Hepatocyte (in vitro differentiated cells): Measurements from ENCODE around the gene TERF2IP. TPM values are rescaled to one million over a fixed set of nuclear protein-coding genes. Genes with fewer than 3 reads are reported as not detected.

Experiments used
- DNase-seq: peaks from one replicate; pipeline ENCODE4 v3.0.0-alpha.2; 2016; ENCODE audit warnings: low spot score
- H2AFZ ChIP-seq: fragments of 200-600 bp; sonication (generic); 2 replicates; pipeline ENCODE4 v1.6.0; 2016; ENCODE audit warnings: antibody characterized with exemption, mild to moderate bottlenecking
- H3K27ac ChIP-seq: fragments of 200-600 bp; sonication (generic); 2 replicates; pipeline ENCODE4 v1.5.1; 2016; ENCODE audit warnings: mild to moderate bottlenecking
- H3K27me3 ChIP-seq: fragments of 200-600 bp; sonication (generic); 2 replicates; pipeline ENCODE4 v1.6.1; 2016
- H3K36me3 ChIP-seq: fragments of 200-600 bp; sonication (generic); replicated peaks from 2 replicates; pipeline ENCODE4 v1.5.1; 2016; ENCODE audit warnings: low read depth; ENCODE audit not compliant: insufficient read depth
- H3K4me1 ChIP-seq: fragments of 200-600 bp; sonication (generic); 2 replicates; pipeline ENCODE4 v1.5.1; 2016; ENCODE audit warnings: mild to moderate bottlenecking, moderate library complexity; ENCODE audit not compliant: insufficient read depth
- H3K4me2 ChIP-seq: fragments of 200-600 bp; sonication (generic); 2 replicates; pipeline ENCODE4 v1.6.0; 2016
- H3K4me3 ChIP-seq: fragments of 200-600 bp; sonication (generic); 2 replicates; pipeline ENCODE4 v1.5.1; 2016; ENCODE audit warnings: mild to moderate bottlenecking
- H3K79me2 ChIP-seq: fragments of 200-600 bp; sonication (generic); 2 replicates; pipeline ENCODE4 v1.6.0; 2017; ENCODE audit warnings: mild to moderate bottlenecking
- H3K9me2 ChIP-seq: fragments of 200-600 bp; sonication (generic); replicated peaks from 2 replicates; pipeline ENCODE4 v1.6.0; 2017; ENCODE audit warnings: mild to moderate bottlenecking; ENCODE audit not compliant: insufficient read depth
- H3K9me3 ChIP-seq: fragments of 200-600 bp; sonication (generic); 2 replicates; pipeline ENCODE4 v1.5.1; 2016; ENCODE audit warnings: low read depth, mild to moderate bottlenecking
- H4K20me1 ChIP-seq: fragments of 200-600 bp; sonication (generic); 2 replicates; pipeline ENCODE4 v1.6.0; 2016; ENCODE audit warnings: mild to moderate bottlenecking; ENCODE audit not compliant: insufficient read depth, poor library complexity, severe bottlenecking
- EZH2 ChIP-seq: fragments of 200-600 bp; sonication (generic); IDR thresholded peaks from 2 replicates; pipeline ENCODE4 v1.6.1; 2016; ENCODE audit warnings: antibody characterized with exemption, mild to moderate bottlenecking, borderline replicate concordance
- EZH2phosphoT487 ChIP-seq: fragments of 200-600 bp; sonication (generic); IDR thresholded peaks from one replicate; pipeline ENCODE4 v1.6.1; 2018; ENCODE audit warnings: antibody characterized with exemption, mild to moderate bottlenecking, low read depth, moderate library complexity; ENCODE audit not compliant: unreplicated experiment, severe bottlenecking
- WGBS: methylation state at CpG from one replicate; pipeline ENCODE4 v1.1.6; 2016; ENCODE audit warnings: low lambda C conversion rate; ENCODE audit errors: missing lambda C conversion rate; 5-methylcytosine and 5-hydroxymethylcytosine counted together
- polyA plus RNA-seq: library from polyadenylated mRNA; unstranded; fragments of >200 nt; fragmentation: Nextera tagmentation; extraction: Ambion mirVana; gene quantifications from 2 replicates; pipeline ENCODE4 v1.2.1, GENCODE V29; 2016
- total RNA-seq: library from RNA; depleted of rRNA; stranded (reverse); fragments of >200 nt; gene quantifications from 2 replicates; pipeline ENCODE4 v1.2.3, GENCODE V29; 2014
- TF ChIP-seq, protein P1 (sequence below): fragments of 200-600 bp; sonication (generic); IDR thresholded peaks from 2 replicates; pipeline ENCODE4 v1.5.1; 2016; ENCODE audit warnings: antibody characterized with exemption, mild to moderate bottlenecking; ENCODE audit not compliant: poor library complexity

The TERF2IP gene
- total and polyA plus RNA-seq, 2 experiments from 2014 or later, result 50.2 to 78.5 TPM

DNA sequence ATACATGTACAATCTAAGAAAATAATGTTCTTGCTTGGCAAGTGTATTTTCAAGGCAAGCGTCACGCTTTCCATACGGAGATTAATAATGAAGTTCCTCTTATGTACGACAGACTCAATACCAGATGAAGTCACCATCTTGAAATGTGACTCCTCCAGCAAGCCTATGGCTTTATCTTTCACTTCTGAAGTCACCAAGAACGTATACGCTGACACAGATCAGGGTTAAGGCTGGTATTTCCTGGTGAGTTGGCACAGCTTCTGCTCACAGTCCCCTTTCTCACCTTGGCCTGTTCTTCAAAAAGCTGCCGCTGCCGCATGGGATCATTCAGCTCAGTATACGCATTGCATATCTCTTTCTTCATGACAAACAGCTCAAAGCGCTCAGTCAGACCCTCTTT is 18.4 kb upstream of the TERF2IP start:
- no peak for DNase-seq
- TF ChIP-seq EZH2phosphoT487 (no peak), EZH2 (no peak)
- TF ChIP-seq, protein P1, sequence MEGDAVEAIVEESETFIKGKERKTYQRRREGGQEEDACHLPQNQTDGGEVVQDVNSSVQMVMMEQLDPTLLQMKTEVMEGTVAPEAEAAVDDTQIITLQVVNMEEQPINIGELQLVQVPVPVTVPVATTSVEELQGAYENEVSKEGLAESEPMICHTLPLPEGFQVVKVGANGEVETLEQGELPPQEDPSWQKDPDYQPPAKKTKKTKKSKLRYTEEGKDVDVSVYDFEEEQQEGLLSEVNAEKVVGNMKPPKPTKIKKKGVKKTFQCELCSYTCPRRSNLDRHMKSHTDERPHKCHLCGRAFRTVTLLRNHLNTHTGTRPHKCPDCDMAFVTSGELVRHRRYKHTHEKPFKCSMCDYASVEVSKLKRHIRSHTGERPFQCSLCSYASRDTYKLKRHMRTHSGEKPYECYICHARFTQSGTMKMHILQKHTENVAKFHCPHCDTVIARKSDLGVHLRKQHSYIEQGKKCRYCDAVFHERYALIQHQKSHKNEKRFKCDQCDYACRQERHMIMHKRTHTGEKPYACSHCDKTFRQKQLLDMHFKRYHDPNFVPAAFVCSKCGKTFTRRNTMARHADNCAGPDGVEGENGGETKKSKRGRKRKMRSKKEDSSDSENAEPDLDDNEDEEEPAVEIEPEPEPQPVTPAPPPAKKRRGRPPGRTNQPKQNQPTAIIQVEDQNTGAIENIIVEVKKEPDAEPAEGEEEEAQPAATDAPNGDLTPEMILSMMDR, result no peak
- Histone ChIP-seq H3K36me3 (no peaks in the 10 kb centered on the region), H3K27me3 (no peaks in the 10 kb centered on the region), H2AFZ (no peak overlapping the region), H4K20me1 (no peaks in the 10 kb centered on the region), H3K27ac (no peak overlapping the region), H3K4me1 (peaks cover 17% of the 10 kb centered on the region), H3K9me2 (no peaks in the 10 kb centered on the region), H3K4me3 (no peak overlapping the region), H3K4me2 (no peak overlapping the region), H3K9me3 (no peaks in the 10 kb centered on the region), H3K79me2 (no peaks in the 10 kb centered on the region)
- WGBS, result 96% methylated on average over 10 of the region's 10 CpGs

DNA sequence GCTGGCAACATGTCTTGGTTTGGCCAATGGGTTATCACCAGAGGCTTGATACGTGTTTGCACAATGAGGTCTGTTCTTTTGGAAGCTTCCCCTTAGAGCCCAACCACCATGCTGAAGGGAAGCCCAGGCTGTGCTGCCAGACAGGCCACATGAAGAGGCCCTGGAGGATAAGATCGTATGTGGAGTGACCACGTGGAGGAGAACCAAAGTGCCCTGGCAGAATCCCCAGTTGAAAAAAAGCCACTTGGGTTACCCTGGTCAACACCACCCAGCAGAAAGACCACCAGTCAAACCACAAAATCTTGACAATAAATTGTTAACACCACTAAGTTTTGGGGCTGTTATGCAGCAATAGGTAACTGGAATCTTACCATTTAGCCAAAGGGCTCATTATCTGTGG is 17.5 kb upstream of the TERF2IP start:
- no peaks in the 10 kb centered on the region for H3K27me3 ChIP-seq
- H3K79me2 ChIP-seq, result no peaks in the 10 kb centered on the region
- H3K4me1 ChIP-seq, result peaks cover 17% of the 10 kb centered on the region
- H3K4me3 ChIP-seq, result no peak overlapping the region
- no peak overlapping the region for H2AFZ ChIP-seq
- H3K9me2 ChIP-seq, result no peaks in the 10 kb centered on the region
- TF ChIP-seq EZH2 (no peak), EZH2phosphoT487 (no peak)
- TF ChIP-seq, protein P1, result no peak
- no peak for DNase-seq
- no peaks in the 10 kb centered on the region for H3K9me3 ChIP-seq
- WGBS, result 100% methylated on average over 3 of the region's 3 CpGs
- H3K27ac ChIP-seq, result no peak overlapping the region
- H3K4me2 ChIP-seq, result no peak overlapping the region
- H3K36me3 ChIP-seq, result no peaks in the 10 kb centered on the region
- no peaks in the 10 kb centered on the region for H4K20me1 ChIP-seq

DNA sequence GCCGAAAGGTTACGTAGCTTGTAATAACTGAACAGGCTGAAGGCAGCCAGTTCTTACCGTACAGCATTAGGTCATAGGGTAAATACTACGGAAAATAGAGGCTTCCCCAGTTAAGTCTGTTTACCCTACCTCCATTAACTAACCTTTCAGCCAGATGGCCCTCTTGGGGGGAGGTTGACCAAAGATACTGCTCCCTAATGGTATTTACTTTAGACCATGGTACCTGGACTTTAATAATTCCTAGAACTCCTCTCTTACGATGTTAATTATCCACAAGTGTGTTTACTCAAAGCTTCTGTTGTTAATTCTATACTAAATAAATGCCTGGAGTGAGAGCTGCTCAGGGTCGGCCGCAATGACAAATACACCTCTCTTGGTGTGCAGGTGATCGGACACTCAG is 14.7 kb upstream of the TERF2IP start:
- H3K4me3 ChIP-seq, result no peak overlapping the region
- H4K20me1 ChIP-seq, result no peaks in the 10 kb centered on the region
- TF ChIP-seq, protein P1, result no peak
- TF ChIP-seq EZH2 (no peak), EZH2phosphoT487 (no peak)
- H3K36me3 ChIP-seq, result no peaks in the 10 kb centered on the region
- no peaks in the 10 kb centered on the region for H3K9me2 ChIP-seq
- H3K27me3 ChIP-seq, result no peaks in the 10 kb centered on the region
- H3K79me2 ChIP-seq, result peaks cover under 1% of the 10 kb centered on the region
- H2AFZ ChIP-seq, result no peak overlapping the region
- H3K27ac ChIP-seq, result peak overlapping the region; percentile 87
- no peak overlapping the region for H3K4me2 ChIP-seq
- H3K9me3 ChIP-seq, result no peaks in the 10 kb centered on the region
- peaks cover 8% of the 10 kb centered on the region for H3K4me1 ChIP-seq
- WGBS, result 63% methylated on average over 8 of the region's 8 CpGs
- peak; percentile 37 for DNase-seq

DNA sequence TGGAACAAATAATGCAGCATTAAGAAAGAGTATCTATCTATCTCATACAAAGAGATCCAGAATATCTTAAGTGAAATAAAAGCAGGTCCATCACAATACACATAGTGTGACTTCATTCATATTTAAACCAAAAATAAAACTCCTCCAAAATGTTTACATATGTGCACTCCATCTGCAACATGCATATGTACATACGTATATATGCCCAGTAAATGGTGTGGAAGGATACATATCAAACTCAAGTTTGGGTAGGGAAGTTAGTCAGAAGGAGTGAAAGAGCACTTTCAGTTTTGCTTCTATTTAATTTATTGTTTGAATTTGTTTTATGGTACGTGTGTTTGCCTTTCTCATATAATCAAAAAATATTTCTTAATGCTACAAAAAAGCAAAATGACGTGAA is 12.5 kb upstream of the TERF2IP start:
- Histone ChIP-seq H3K27ac (no peak overlapping the region), H4K20me1 (no peaks in the 10 kb centered on the region), H3K79me2 (peaks cover 2% of the 10 kb centered on the region), H3K27me3 (no peaks in the 10 kb centered on the region), H3K4me1 (peaks cover 8% of the 10 kb centered on the region), H3K4me3 (no peak overlapping the region), H3K4me2 (no peak overlapping the region), H2AFZ (no peak overlapping the region), H3K9me3 (no peaks in the 10 kb centered on the region), H3K36me3 (no peaks in the 10 kb centered on the region), H3K9me2 (no peaks in the 10 kb centered on the region)
- TF ChIP-seq EZH2phosphoT487 (no peak), EZH2 (no peak)
- TF ChIP-seq, protein P1, result no peak
- 97% methylated on average over 3 of the region's 3 CpGs for WGBS
- DNase-seq, result no peak
